Measurements from ENCODE around the gene PPFIA3.
"Not testable (repeated sequence)": the region's sequence is repeated elsewhere in the genome, so short reads cannot be mapped to it uniquely, and the experiment has no call there.

Gene PPFIA3

GRCh38 chr19:49103331-49104085, 15.8 kb upstream of the PPFIA3 start:
- no peak for DNase-seq

GRCh38 chr19:49104229-49104864, 15.0 kb upstream of the PPFIA3 start:
- no peak for DNase-seq

- peak; percentile 73 for DNase-seq
These were observed 12.7 kb upstream of the PPFIA3 start for GRCh38 chr19:49106648-49107135.

- DNase-seq = no peak
These were observed 11.5 kb upstream of the PPFIA3 start for GRCh38 chr19:49107625-49108459.

GRCh38 chr19:49109051-49109450, 10.3 kb upstream of the PPFIA3 start:
- no peak for DNase-seq

- DNase-seq = no peak
These were observed 9.6 kb upstream of the PPFIA3 start for GRCh38 chr19:49109569-49110233.

- no peak for DNase-seq
These were observed 8.8 kb upstream of the PPFIA3 start for GRCh38 chr19:49110567-49110966.

GRCh38 chr19:49111218-49111998, 7.9 kb upstream of the PPFIA3 start:
- no peak for DNase-seq

- peak; percentile 82 for DNase-seq
These were observed 5.3 kb upstream of the PPFIA3 start, which contains the start of gene LIN7B for GRCh38 chr19:49113762-49114629. Gene LIN7B (plus strand): TSS chr19:49114370. CDS start chr19:49114405, 35 bp downstream.

GRCh38 chr19:49114630-49115363, 4.5 kb upstream of the PPFIA3 start:
- DNase-seq = peak; percentile 60

- DNase-seq = no peak
These were observed 2.8 kb upstream of the PPFIA3 start for GRCh38 chr19:49116544-49116943.

- no peak for DNase-seq
These were observed 1.4 kb upstream of the PPFIA3 start for GRCh38 chr19:49117677-49118564.

GRCh38 chr19:49118565-49119410, 556 bp upstream of the PPFIA3 start, which contains the start of gene C19orf73:
Gene C19orf73 (minus strand): TSS chr19:49119143. CDS start chr19:49119022, 121 bp downstream.
- DNase-seq = peak; percentile 97

GRCh38 chr19:49120325-49120683, 960 bp downstream of the PPFIA3 start:
- no peak for DNase-seq

GRCh38 chr19:49120868-49121267, 1.5 kb downstream of the PPFIA3 start:
- DNase-seq = no peak

GRCh38 chr19:49121841-49122240, 2.5 kb downstream of the PPFIA3 start:
- DNase-seq = not testable (repeated sequence)

GRCh38 chr19:49123285-49123684, 3.9 kb downstream of the PPFIA3 start:
- not testable (repeated sequence) for DNase-seq
